HG03097 (cell line): ENCODE data around the gene CCDC69.
"Not testable (repeated sequence)": the region's sequence is repeated elsewhere in the genome, so short reads cannot be mapped to it uniquely, and the experiment has no call there.

Source experiments
- ATAC-seq: cut with Tn5 transposase; IDR thresholded peaks from one replicate; pipeline ENCODE4 v1.9.1; 2021; ENCODE audit not compliant: unreplicated experiment, low FRiP score

The CCDC69 gene, protein sequence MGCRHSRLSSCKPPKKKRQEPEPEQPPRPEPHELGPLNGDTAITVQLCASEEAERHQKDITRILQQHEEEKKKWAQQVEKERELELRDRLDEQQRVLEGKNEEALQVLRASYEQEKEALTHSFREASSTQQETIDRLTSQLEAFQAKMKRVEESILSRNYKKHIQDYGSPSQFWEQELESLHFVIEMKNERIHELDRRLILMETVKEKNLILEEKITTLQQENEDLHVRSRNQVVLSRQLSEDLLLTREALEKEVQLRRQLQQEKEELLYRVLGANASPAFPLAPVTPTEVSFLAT

GRCh38 chr5:151223447-151224264, at the start of gene CCDC69:
CCDC69 (minus strand) TSS chr5:151224092; CDS start chr5:151223970, 122 bp downstream.
- peak; percentile 61 for ATAC-seq

- no peak for ATAC-seq
These were observed 47.4 kb upstream of the CCDC69 start for GRCh38 chr5:151271336-151271735.

DNA sequence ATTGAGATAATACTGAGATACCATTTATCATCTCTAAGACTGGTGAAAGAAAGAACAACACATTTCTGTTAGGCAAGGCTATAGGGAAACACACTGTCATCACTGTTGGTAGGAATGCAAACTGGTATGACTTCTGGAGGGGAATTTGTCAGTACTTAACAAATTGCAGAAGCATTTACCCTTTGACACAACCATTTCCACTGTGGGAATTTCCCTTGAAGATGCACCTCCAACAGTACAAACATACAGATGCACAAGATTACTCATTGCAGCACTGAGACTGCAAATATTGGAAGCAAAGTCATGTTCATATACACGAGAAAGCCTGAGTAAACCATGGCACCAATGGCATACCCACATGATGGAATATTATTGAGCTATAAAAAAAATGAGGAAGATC, 46.7 kb upstream of the CCDC69 start:
- peak; percentile 73 for ATAC-seq

- no peak for ATAC-seq
These were observed 43.8 kb upstream of the CCDC69 start for GRCh38 chr5:151267491-151268260.

- ATAC-seq, result no peak
These were observed 40.2 kb upstream of the CCDC69 start for GRCh38 chr5:151264113-151264512.

DNA sequence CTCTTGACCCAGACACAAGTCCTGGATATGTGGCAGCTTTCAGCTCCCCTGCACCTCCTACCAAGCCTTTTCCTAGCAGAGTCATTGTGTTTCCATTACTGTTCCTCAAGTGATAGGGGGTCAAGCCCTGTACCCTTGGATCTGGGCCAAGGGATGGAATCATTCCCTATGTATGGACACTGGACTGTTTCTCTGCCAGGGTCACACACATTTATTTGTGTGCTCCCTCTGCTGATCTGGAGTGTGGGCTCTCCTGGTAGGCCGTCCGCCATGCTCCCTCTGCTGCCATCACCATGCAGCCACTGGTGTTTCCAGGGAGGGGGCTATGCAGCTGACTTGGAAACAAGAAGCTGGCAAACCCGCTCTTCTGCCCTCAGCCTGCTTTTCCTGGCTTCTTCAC, 38.6 kb upstream of the CCDC69 start:
- ATAC-seq, result no peak

GRCh38 chr5:151259931-151260330, 36.0 kb upstream of the CCDC69 start:
- no peak for ATAC-seq

DNA sequence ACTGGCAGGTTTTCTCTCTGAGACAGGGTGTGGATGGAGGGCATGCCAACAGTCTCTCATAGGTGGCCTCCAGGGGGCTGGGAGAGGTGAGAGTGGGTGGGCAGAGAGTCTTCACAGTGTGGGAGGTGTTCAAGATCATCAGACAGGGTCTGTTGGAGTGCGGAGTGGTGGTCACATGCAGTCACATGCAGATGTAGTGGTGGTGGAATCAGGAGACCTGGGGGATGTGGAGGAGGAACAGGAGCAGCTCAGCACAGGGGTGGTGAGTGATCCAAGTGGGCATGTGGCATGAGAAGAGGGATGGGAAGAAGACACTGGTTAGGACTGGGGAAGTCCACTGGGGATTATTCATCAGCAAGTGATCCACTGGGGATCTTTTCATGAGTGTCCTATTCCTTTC, 34.9 kb upstream of the CCDC69 start:
- ATAC-seq, result no peak

DNA sequence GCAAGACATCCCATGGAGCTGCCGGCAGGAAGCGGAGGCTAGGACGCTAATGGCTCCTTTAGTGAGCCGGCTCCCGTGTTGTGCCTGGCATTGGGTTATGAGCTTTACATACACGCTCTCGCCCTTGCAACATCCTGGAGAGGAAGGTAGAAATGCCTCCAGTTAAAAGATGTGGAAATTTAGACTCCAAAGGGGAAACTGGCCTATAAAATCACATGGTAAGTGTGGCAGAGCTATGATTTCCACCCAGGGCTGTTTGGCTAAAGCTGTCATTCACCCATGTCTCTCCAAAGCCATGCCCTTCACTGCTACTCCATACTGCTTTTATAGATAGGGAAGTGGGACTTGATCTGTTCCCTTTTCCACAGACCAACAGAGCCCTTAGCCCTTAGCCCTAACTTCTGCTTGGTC, 34.3 kb upstream of the CCDC69 start:
- no peak for ATAC-seq

GRCh38 chr5:151257731-151258181, 33.9 kb upstream of the CCDC69 start:
- ATAC-seq, result no peak

- peak; percentile 27 for ATAC-seq
These were observed 31.9 kb upstream of the CCDC69 start for GRCh38 chr5:151255621-151256286.

DNA sequence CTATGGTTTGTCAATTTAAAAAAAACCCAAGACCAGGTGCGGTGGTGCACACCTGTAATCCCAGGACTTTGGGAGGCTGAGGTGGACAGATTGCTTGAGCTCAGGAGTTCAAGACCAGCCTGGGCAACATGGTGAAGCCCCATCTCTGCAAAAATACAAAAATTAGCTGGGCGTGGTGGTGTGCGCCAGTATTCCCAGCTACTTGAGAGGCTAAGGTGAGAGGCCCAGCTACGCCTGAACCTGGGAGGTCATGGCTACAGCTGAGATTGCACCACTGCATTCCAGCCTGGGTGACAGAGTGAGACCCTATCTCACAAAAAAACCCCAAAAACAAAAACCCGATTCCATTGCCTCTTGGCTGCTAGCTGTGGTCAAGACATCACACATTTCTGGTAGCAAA, 31.1 kb upstream of the CCDC69 start:
- ATAC-seq, result not testable (repeated sequence)

GRCh38 chr5:151254556-151254955, 30.7 kb upstream of the CCDC69 start:
- no peak for ATAC-seq

- no peak for ATAC-seq
These were observed 29.7 kb upstream of the CCDC69 start for GRCh38 chr5:151253605-151253950.

GRCh38 chr5:151252762-151253604, 29.1 kb upstream of the CCDC69 start, which contains the start of gene GM2A:
GM2A (plus strand) TSS chr5:151253185; CDS start chr5:151253217, 32 bp downstream.
- ATAC-seq, result peak; percentile 91

DNA sequence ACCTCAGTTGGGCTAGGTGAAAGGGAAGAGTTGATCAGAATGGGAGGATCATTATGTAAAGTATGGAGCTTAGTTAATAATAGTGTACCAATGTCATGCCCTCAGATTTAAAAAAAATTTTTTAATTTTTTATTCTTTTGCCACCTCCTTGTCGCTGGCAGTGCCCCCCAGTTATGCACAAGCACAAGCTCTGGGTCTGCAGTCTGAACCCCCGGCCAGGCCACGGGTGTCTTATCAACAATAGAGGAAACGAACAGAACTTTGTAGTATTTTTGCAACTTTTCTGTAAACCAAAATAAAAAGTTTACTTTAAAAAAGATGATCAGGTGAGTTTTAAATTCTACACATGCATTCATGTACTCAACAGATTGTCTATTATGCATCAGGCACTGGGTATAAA, 27.7 kb upstream of the CCDC69 start:
- ATAC-seq, result no peak

- ATAC-seq, result no peak
These were observed 27.2 kb upstream of the CCDC69 start for GRCh38 chr5:151251001-151251551.

DNA sequence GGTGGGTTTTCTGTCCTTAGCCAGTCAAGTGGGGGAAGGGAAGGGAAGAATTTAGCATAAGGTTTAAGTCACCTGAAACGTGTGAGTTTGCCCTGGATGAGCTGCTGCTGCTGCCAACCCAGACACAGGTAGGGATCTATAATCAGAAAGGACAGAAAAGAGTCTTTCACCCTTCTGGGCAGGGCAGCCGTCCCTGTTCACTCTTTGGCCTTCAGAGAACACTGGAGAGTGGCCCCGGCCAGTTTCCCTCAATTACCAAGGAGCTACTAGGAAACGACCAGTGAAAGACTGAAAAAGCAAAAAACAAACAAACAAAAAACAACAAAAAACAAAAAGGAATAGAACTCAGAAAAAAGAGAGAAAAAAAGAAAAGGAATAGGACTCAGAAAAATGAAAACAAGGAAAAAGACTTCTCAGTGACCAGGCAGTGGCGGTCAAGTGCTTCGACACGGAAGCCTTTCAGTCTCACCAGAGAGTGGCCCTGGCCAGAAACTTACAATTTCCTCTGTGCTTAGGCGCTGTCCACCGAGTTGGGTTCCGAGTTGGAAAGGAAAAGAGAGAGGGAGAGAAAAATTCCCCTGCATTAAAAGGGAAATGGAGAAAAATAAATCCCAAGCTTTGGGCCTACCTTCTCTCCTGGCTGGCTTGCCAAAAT, 26.6 kb upstream of the CCDC69 start:
- ATAC-seq, result no peak

GRCh38 chr5:151249281-151249680, 25.4 kb upstream of the CCDC69 start:
- no peak for ATAC-seq
